Neuronal stem cell (in vitro differentiated cells): ENCODE data around the gene MPPED1.

Experiments
- DNase-seq: peaks from one replicate; pipeline ENCODE4 v3.0.0-alpha.2; 2013; ENCODE audit warnings: low spot score
- H2AFZ ChIP-seq: one replicate; pipeline ENCODE4 v1.6.1; 2013; ENCODE audit warnings: mild to moderate bottlenecking, low read length, inconsistent platforms
- H2AK5ac ChIP-seq: 2 replicates; pipeline ENCODE4 v1.6.1; 2013; ENCODE audit warnings: low read depth, mild to moderate bottlenecking, inconsistent platforms, low read length, moderate library complexity, mixed read lengths
- H2BK120ac ChIP-seq: 2 replicates; pipeline ENCODE4 v1.6.1; 2013; ENCODE audit warnings: low read depth, mild to moderate bottlenecking, inconsistent platforms, low read length, moderate library complexity, mixed read lengths
- H2BK12ac ChIP-seq: one replicate; pipeline ENCODE4 v1.6.1; 2013; ENCODE audit warnings: low read length, inconsistent platforms
- H2BK15ac ChIP-seq: 2 replicates; pipeline ENCODE4 v1.6.1; 2013; ENCODE audit warnings: mild to moderate bottlenecking, low read length, inconsistent platforms, mixed read lengths
- H2BK5ac ChIP-seq: one replicate; pipeline ENCODE4 v1.6.1; 2013; ENCODE audit warnings: inconsistent platforms, mild to moderate bottlenecking, low read length, moderate library complexity
- H3K14ac ChIP-seq: one replicate; pipeline ENCODE4 v1.6.1; 2013; ENCODE audit warnings: low read length, inconsistent platforms
- H3K18ac ChIP-seq: 2 replicates; pipeline ENCODE4 v1.6.1; 2013; ENCODE audit warnings: low read length, inconsistent platforms
- H3K23ac ChIP-seq: 2 replicates; pipeline ENCODE4 v1.6.1; 2013; ENCODE audit warnings: low read depth, mild to moderate bottlenecking, mixed read lengths, low read length, inconsistent platforms; ENCODE audit not compliant: poor library complexity
- H3K27ac ChIP-seq: replicated peaks from 3 replicates; pipeline ENCODE4 v1.5.1; 2013; ENCODE audit warnings: low read length, inconsistent platforms
- H3K27me3 ChIP-seq, 3 experiments: 2 replicates each; pipeline ENCODE4 v1.6.1; 2013; ENCODE audit warnings: low read length in 3 of 3, mild to moderate bottlenecking in 2 of 3, inconsistent platforms in 1 of 3, low read depth in 1 of 3, mixed read lengths in 1 of 3, moderate library complexity in 1 of 3; ENCODE audit not compliant: control insufficient read depth in 3 of 3, insufficient read depth in 3 of 3
- H3K36me3 ChIP-seq, 2 donors: replicated peaks in 1 of 2; 2 replicates each; pipeline ENCODE4 v1.6.1; 2013; ENCODE audit warnings: low read length in 2 of 2; ENCODE audit not compliant: control insufficient read depth in 2 of 2, insufficient read depth in 2 of 2
- H3K4ac ChIP-seq: 2 replicates; pipeline ENCODE4 v1.6.1; 2013; ENCODE audit warnings: inconsistent platforms, mild to moderate bottlenecking, low read length, moderate library complexity
- H3K4me1 ChIP-seq, 2 donors: 1 replicate in 1 of 2; 2 replicates in 1 of 2; pipeline ENCODE4 v1.6.1; 2013; ENCODE audit warnings: low read length in 2 of 2, low read depth in 1 of 2; ENCODE audit not compliant: control insufficient read depth in 2 of 2, insufficient read depth in 1 of 2
- H3K4me2 ChIP-seq: one replicate; pipeline ENCODE4 v1.6.1; 2013; ENCODE audit warnings: mild to moderate bottlenecking, low read length, inconsistent platforms; ENCODE audit not compliant: insufficient read depth, poor library complexity, severe bottlenecking
- H3K4me3 ChIP-seq, 2 donors: 2 replicates each; pipeline ENCODE4 v1.5.1; 2013; ENCODE audit warnings: low read length in 2 of 2, mild to moderate bottlenecking in 2 of 2, inconsistent platforms in 1 of 2, moderate library complexity in 1 of 2
- H3K79me1 ChIP-seq: one replicate; pipeline ENCODE4 v1.6.1; 2013; ENCODE audit warnings: low read depth, mild to moderate bottlenecking, inconsistent platforms, low read length, moderate library complexity
- H3K9ac ChIP-seq: one replicate; pipeline ENCODE4 v1.6.1; 2013; ENCODE audit warnings: mild to moderate bottlenecking, low read depth, low read length, inconsistent platforms; ENCODE audit not compliant: poor library complexity
- H3K9me3 ChIP-seq, 2 donors: replicated peaks in 1 of 2; 2 replicates each; pipeline versions ENCODE3 to v1.6.1; 2013; ENCODE audit warnings: low read length in 2 of 2, mild to moderate bottlenecking in 2 of 2, inconsistent platforms in 1 of 2, low read depth in 1 of 2, mixed read lengths in 1 of 2, moderate library complexity in 1 of 2; ENCODE audit not compliant: control insufficient read depth in 2 of 2, insufficient read depth in 1 of 2
- H4K8ac ChIP-seq: one replicate; pipeline ENCODE4 v1.6.1; 2013; ENCODE audit warnings: low read depth, mild to moderate bottlenecking, inconsistent platforms, low read length, moderate library complexity
- H4K91ac ChIP-seq: one replicate; pipeline ENCODE4 v1.6.1; 2013; ENCODE audit warnings: low read length, low read depth, mild to moderate bottlenecking, inconsistent platforms; ENCODE audit not compliant: poor library complexity
- WGBS, 2 donors: extraction: QIAGEN DNeasy Blood & Tissue Kit; methylation state at CpG; one replicate each; pipeline ENCODE4 v1.1.7; 2013; ENCODE audit warnings: missing lambda C conversion rate in 2 of 2, mixed read lengths in 1 of 2; ENCODE audit not compliant: insufficient read length in 2 of 2, insufficient replicate concordance in 1 of 2; ENCODE audit errors: extremely low coverage in 2 of 2; 5-methylcytosine and 5-hydroxymethylcytosine counted together

Gene MPPED1

DNA sequence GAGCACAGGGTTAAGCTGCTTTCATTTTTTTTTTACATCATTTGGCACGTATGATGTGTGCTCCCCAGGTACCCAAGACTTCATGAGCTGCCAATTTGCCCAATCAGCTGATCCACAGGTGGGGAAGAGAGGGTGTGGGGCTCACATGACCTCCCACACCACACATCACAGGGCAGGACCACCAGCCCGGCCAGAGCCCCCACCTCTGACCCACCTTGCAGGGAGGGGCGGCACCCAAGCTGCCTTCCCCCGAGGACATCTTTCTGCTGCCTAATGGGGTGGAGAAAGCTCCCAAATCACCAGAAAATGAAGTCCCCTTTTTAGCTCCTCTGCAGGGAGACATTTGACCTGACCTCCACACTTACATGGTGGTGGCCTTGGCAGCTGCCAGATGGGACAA lies 119.8 kb downstream of the MPPED1 start:
- no peaks in the 10 kb centered on the region for H3K79me1 ChIP-seq
- H3K36me3 ChIP-seq, result no peaks in the 10 kb centered on the region
- peak overlapping the region; percentile 48 for H3K18ac ChIP-seq
- DNase-seq, result no peak
- H3K27ac ChIP-seq, result no peak overlapping the region
- H3K23ac ChIP-seq, result no peak overlapping the region
- H4K91ac ChIP-seq, result no peak overlapping the region
- no peak overlapping the region for H2BK12ac ChIP-seq
- no peak overlapping the region for H4K8ac ChIP-seq
- no peak overlapping the region for H2AK5ac ChIP-seq
- peak overlapping the region; percentile 63 for H2BK5ac ChIP-seq
- H3K27me3 ChIP-seq, result no peaks in the 10 kb centered on the region
- no peak overlapping the region for H3K4me2 ChIP-seq
- no peak overlapping the region for H3K4me3 ChIP-seq
- peaks cover 0 to 1% of the 10 kb centered on the region in 2 donors for H3K4me1 ChIP-seq
- H3K9ac ChIP-seq, result no peak overlapping the region
- WGBS, 2 donors, result no CpG with 5 or more reads among the region's 4 CpGs
- H2AFZ ChIP-seq, result no peak overlapping the region
- H3K4ac ChIP-seq, result no peak overlapping the region
- H2BK15ac ChIP-seq, result no peak overlapping the region
- no peak overlapping the region for H2BK120ac ChIP-seq
- H3K9me3 ChIP-seq, result no peaks in the 10 kb centered on the region
- no peak overlapping the region for H3K14ac ChIP-seq

DNA sequence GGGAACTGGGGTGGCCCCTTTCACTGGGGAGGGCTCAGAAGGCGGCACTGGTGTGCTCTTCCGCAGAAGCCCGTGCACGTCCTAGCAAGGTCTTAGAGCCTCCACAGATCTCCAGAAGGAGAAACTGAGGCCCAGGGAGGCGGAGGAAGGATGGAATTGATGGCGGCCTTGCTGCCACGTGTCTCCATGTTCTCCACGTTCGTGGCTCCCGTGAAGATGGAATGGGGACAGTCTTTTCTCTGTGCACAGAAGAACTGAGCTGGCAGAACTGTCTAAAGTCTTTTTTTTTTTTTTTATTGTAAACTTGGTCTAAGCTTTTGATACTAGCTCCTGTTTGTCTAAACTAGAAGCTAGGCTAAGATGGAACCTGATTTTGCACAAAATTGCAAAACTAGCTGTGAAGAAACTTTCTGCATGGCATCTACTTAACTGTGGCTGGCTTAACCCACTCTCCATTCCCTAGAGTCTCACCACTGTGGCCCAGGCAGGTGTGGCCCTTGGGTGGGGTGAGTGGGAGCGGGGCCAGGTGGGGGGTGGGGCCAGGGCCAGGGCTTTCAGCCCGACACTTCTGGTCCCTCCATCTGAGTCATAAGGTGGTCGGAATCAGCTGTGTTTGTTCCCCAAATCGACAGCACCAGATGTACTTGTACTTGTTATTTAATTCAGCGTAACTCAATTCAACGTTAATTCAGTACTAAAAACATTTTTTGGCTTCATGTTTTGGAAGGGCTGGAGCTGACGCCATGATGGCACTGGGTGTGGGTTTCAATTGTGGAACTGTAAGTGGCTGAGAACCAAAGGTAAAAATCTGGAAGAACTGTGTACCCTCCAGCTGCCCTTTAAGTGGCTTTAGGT lies 120.7 kb downstream of the MPPED1 start:
- Histone ChIP-seq H3K9me3 (peaks cover 4 to 5% of the 10 kb centered on the region in 2 donors), H3K4me3 (no peak overlapping the region), H2AK5ac (no peak overlapping the region), H3K79me1 (no peaks in the 10 kb centered on the region), H4K91ac (no peak overlapping the region), H2BK5ac (peak overlapping the region; percentile 63), H3K4ac (no peak overlapping the region), H2AFZ (no peak overlapping the region), H4K8ac (no peak overlapping the region), H3K4me2 (no peak overlapping the region), H3K14ac (no peak overlapping the region), H3K27me3 (no peaks in the 10 kb centered on the region), H3K4me1 (peaks cover 0 to 1% of the 10 kb centered on the region in 2 donors), H3K18ac (no peak overlapping the region), H3K36me3 (no peaks in the 10 kb centered on the region), H3K27ac (no peak overlapping the region), H3K9ac (no peak overlapping the region), H2BK12ac (no peak overlapping the region), H3K23ac (no peak overlapping the region), H2BK15ac (no peak overlapping the region), H2BK120ac (no peak overlapping the region)
- WGBS, 2 donors, result no CpG with 5 or more reads among the region's 17 CpGs
- DNase-seq, result no peak

DNA sequence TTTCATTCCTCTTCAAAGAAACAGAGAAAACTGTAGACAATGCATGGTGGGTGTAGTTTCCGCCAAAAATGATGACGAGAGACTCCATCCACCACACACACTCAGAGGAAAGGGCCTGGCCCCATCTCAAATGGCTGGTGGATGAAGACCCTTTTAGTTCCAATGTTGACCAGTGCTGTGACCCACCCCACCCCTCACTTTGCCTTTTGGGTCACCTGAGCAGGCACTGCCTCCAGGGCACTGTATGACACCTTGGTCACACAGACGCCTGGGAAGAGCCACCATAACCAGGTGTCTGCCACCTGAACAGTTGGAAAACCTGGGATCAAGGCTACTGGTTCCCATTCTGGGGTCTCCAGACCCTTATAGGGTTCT lies 121.3 kb downstream of the MPPED1 start:
- Histone ChIP-seq H2BK5ac (no peak overlapping the region), H3K27ac (no peak overlapping the region), H3K4ac (no peak overlapping the region), H3K4me2 (no peak overlapping the region), H3K27me3 (no peaks in the 10 kb centered on the region), H3K14ac (no peak overlapping the region), H3K23ac (no peak overlapping the region), H3K79me1 (no peaks in the 10 kb centered on the region), H2BK12ac (no peak overlapping the region), H3K4me1 (peaks cover 0 to 1% of the 10 kb centered on the region in 2 donors), H3K36me3 (no peaks in the 10 kb centered on the region), H2BK15ac (no peak overlapping the region), H2AFZ (no peak overlapping the region), H3K9me3 (peaks cover 4 to 5% of the 10 kb centered on the region in 2 donors), H4K91ac (no peak overlapping the region), H3K4me3 (no peak overlapping the region), H2AK5ac (no peak overlapping the region), H3K18ac (no peak overlapping the region), H4K8ac (no peak overlapping the region), H2BK120ac (no peak overlapping the region), H3K9ac (no peak overlapping the region)
- no CpG with 5 or more reads among the region's 3 CpGs for WGBS, 2 donors
- no peak for DNase-seq

DNA sequence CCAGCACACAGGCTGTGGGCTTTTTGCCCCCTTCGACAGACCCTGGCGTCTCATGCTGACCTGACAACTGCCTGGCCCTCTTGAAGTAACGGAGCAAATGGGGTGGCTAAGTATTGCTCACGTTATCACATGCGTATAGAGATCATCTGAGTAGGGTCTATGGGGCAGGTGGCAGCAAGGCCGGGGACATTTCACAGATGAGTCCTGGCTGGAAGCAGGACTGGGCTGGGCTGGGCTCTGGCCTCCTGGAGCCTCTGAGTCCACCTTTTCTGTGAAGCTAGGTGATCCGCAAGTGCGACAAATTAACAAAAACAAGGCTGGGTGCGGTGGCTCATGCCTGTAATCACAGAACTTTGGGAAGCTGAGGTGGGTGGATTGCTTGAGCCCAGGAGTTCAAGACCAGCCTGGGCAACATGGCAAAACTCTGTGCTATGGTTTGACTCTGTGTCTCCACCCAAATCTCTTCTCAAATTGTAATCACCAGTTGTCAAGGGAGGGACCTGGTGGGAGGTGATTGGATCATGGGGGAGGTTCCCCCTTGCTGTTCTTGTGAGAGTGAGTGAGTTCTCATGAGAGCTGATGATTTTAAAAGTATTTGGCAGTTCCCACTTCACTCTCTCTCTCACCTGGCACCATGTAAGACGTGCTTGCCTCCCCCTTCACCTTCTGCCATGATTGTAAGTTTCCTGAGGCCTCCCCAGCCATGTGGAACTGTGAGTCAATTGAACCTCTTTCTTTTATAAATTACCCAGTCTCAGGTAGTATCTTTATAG lies 122.0 kb downstream of the MPPED1 start:
- H3K14ac ChIP-seq, result no peak overlapping the region
- H2BK5ac ChIP-seq, result no peak overlapping the region
- peaks cover 4 to 5% of the 10 kb centered on the region in 2 donors for H3K9me3 ChIP-seq
- no peak overlapping the region for H4K8ac ChIP-seq
- no peak overlapping the region for H3K4me3 ChIP-seq
- no peak overlapping the region for H4K91ac ChIP-seq
- no peak for DNase-seq
- no peak overlapping the region for H2BK15ac ChIP-seq
- H3K79me1 ChIP-seq, result no peaks in the 10 kb centered on the region
- H3K27me3 ChIP-seq, result no peaks in the 10 kb centered on the region
- H3K27ac ChIP-seq, result no peak overlapping the region
- peaks cover 0 to 1% of the 10 kb centered on the region in 2 donors for H3K4me1 ChIP-seq
- H2BK12ac ChIP-seq, result no peak overlapping the region
- H3K4me2 ChIP-seq, result no peak overlapping the region
- H3K9ac ChIP-seq, result no peak overlapping the region
- H3K36me3 ChIP-seq, result no peaks in the 10 kb centered on the region
- H3K4ac ChIP-seq, result no peak overlapping the region
- H3K23ac ChIP-seq, result no peak overlapping the region
- no peak overlapping the region for H2BK120ac ChIP-seq
- no peak overlapping the region for H2AFZ ChIP-seq
- no peak overlapping the region for H3K18ac ChIP-seq
- no peak overlapping the region for H2AK5ac ChIP-seq
- WGBS, 2 donors, result no CpG with 5 or more reads among the region's 10 CpGs
